HG02973 (cell line): ENCODE data around the gene TRPV5.
"Not testable (repeated sequence)": the region's sequence is repeated elsewhere in the genome, so short reads cannot be mapped to it uniquely, and the experiment has no call there.

ENCODE experiments used
- ATAC-seq: cut with Tn5 transposase; IDR thresholded peaks from one replicate; pipeline ENCODE4 v1.9.1; 2021; ENCODE audit warnings: moderate library complexity; ENCODE audit not compliant: unreplicated experiment

TRPV5 gene

DNA sequence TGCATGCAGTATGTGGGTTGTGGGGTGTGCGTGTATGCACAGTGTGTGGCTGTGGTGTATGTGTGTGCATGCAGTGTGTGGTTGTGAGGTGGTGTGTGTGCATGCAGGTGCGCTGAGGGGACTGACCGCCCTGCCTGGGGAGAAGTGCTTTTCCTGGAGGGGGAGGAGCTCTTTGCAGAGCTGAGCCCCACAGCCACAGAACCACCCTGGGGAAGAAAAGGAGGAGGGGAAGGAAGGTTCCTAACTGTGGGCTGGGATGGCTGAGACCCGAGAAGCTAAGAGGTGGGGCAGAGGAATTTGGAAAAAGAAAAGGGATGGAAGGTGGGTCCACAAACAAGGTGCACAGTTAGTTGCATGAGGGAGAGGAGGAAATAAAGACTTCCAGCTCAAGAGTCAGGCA, at the start of gene TRPV5:
TRPV5 (minus strand) TSS at position 123 of the 400 bp plus-strand sequence. CDS start 287 bp downstream, outside the sequence.
- no peak for ATAC-seq

- not testable (repeated sequence) for ATAC-seq
These were observed 44.9 kb upstream of the TRPV5 start for GRCh38 chr7:142978402-142978801.

DNA sequence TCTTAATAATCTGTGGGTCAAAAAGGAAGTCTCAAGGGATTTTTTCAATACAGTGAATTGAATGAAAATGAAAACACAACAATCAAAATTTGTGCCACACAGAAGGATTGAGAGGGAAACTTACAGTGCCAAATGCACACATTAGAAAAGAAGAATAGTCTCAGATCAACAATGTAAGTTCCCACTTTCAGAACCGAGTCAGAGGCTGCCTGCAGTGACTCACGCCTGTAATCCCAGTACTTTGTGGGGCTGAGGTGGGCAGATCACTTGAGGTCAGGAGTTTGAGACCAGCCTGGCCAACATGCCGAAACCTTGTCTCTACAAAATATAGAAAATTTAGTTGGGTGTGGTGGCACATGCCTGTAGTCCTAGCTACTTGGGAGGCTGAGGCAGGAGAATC, 41.1 kb upstream of the TRPV5 start:
- ATAC-seq: no peak

GRCh38 chr7:142969183-142969582, 35.6 kb upstream of the TRPV5 start:
- no peak for ATAC-seq

- no peak for ATAC-seq
These were observed 34.7 kb upstream of the TRPV5 start for GRCh38 chr7:142968229-142968628.

DNA sequence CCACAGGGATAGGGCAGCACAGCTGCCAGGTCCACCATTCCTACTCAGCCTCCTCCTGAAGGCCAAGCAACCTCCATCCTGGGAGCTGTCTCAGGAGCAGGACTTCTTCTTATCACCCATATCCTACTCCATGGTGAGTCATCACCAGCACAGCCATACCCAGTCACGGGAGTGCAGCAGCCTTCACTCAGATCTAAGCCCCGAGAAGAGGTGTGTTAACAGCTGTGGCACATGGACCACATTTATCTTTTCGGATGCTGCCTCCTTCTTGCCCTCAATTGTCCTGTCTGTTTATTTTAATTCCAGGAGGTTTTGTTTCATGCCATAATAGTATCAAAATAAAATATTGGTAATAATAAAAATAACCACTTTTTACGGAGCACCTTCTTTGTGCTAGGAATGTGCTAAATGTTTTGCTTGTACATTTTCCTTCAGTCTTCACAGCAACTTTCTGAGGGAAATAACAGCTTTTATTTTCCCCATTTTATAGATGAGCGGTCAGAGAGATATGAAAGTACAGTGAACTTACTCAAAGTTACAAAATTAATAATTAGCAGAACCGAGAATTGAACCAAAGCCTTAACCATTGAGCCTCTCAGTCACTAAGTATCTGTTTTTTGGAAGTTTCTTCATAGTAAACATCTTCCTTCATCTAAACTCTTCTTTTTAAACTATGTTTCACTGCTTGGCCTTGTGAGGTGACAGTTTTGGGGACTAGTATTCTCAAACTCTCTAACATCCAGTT, 31.1 kb upstream of the TRPV5 start:
- ATAC-seq: no peak

- no peak for ATAC-seq
These were observed 30.4 kb upstream of the TRPV5 start for GRCh38 chr7:142963993-142964392.

DNA sequence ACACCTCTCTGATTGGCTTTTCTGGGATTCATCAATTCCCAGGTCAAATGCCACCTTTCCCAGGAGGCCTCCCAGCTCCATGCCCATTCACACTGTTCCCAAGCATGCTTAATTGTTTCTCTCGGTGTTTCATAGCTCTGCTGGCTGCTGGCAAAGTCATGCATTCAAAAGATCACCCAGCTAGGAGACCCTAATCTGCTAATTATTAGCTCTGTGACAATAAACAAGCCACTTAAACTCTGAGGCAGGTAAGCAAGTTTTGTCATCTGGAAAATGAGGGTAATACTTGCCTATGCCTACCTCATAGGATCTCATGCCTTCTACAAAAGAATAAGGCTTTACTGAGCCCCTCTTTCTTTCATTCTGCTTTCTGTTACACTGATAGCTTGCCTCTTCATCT, 29.4 kb upstream of the TRPV5 start:
- ATAC-seq: no peak

DNA sequence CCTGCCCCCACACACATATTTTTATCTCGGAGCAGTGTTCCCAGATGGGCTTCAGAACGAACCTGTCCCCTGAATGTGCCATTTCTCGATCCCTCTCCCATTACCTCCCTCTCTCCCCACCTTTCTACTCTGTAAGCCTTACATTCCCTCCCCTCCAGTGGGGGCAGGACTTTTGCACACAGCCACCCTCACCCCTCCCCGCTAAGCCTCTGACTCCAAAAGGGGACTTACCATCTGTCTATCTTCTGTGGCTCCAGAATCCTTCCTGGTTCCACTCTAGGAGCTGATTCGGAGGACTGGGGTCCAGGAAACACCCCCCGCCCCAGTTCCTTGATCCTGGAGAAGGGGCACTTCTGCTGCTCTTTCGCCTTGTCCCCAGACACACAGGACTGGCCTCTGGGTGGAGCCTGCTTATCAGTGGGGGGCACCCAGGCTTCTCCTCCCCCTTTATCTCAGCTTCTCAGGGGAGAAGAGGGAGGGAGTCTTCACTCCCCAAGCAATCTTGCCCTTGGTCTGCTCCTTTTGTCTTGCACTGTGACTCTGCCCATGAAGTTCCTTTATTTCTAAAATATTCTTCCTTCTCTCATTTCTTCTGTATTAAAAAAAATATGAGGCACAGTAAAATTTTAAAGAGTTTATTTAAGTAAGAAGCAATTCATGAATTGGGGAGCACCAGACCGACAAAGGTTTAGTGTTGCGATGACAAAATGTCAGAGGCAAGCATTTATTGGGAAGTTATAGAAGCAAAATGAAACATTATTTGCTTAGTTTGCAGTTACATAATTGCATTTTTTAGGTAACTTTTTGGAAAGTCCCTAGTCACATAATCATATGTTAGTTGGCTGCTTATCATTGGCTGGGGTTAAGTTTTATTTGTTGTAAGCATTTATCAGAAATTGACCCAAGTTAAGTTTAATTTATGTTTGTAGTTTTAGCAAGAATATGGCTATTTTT, 28.7 kb upstream of the TRPV5 start, which contains the start of gene KEL:
KEL (minus strand) TSS at position 391 of the 954 bp plus-strand sequence; CDS start at position 234, 157 bp downstream.
- no peak for ATAC-seq

- ATAC-seq: no peak
These were observed 28.0 kb upstream of the TRPV5 start for GRCh38 chr7:142961595-142961972.

DNA sequence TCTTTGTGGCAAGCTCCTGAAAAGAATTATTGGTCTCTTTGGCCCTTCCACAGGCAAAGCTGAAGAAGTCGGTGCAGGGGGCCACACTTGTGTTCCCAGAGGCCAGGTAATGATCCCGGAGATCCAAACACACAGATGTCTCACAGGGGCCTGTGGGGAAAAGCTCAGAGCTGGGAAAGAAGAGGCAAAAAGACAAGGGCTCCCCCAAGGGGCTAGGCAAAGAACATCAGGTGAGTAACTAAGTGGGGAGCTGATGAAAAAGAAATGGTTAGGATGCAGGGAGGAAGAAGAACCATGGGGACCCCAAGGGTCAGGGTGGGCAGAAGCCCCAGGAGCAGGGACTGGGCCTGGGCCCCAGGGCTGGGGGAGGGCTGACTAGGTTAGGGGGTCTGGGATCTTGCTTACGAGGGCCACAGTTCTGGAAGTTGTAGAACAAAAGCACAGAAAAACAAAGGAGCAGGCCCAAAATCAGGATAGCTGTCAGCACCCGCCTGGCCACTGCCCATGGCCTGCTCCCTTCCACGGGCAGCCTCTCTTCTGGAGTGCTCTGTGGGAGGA, 27.5 kb upstream of the TRPV5 start:
- ATAC-seq: no peak

- no peak for ATAC-seq
These were observed 25.7 kb upstream of the TRPV5 start for GRCh38 chr7:142959202-142959601.

DNA sequence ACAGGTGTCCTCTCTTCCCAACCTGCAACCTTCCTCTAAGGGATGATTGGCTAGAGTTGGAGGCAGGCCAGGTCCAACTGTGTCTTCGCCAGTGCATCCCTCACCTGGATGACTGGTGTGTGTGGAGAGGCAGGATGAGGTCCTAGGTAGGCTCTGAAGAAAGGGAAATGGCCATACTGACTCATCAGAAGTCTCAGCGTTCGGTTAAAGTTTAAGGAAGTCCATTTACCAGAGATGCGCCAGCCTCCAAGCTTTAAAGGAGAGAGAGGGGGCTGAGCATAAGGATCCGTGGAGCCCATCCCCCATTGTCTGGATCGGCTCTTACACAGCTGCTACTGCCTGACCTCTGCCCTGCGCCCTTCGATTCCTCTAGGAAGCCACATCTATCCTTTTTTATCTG, 24.2 kb upstream of the TRPV5 start:
- ATAC-seq: no peak

DNA sequence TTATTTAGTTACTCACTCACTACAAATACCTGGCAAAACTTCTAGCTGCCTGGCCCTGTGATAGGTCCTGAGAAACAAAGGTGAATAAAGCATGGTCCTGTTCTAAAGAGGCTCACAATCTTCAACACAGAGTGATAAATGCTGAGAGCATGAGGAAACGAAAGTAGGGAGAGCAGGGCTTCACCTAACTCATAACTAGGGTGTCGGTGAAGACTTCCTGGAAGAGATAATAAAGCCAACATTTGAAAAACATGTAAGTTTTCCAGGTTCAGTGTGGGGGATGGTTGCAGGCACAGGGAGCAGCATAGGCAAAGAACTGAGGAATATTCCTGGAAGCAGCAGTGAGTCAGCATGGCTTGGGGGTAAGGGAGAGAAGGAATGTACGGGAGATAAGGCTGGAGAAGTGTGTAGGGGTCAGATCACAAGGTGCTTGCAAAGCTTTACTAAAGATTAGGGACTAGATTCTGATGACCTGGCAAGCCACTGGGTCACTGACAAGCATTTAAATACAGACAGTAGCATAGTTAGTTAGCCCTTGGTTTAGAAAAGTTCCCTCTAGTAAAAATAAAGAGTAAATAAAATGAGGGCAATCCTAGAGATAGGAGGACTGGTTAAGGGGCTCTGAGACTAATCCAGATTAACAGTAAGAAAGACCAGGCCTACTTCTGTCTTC, 23.5 kb upstream of the TRPV5 start:
- no peak for ATAC-seq

DNA sequence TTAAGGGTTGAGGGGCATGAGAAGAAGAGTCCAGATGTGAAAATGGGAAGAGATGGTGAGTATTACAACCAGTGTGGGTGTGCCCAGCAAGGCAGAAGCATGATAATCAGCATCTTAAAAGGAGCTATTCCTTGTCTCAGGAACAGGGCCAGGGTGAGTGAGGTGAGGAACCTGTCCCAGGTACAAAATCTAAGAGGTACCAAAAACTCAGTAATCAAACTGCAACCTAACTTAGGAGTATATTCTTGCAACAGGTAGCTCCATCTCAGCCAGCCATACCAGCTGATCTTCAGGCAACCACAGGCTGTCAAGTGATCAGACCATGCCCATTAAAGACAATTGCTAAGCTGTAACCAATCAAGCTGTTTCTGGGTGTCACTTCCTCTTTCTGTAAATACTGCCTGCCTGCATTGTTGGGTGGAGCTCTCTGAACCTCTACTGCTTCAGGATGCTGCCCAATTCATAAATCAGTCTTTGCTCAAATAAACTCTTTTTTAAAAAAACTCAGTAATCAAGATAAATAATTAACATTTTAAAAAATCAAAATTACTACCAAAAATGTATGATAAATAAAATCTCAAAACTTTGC, 21.2 kb upstream of the TRPV5 start:
- ATAC-seq: peak; percentile 73

DNA sequence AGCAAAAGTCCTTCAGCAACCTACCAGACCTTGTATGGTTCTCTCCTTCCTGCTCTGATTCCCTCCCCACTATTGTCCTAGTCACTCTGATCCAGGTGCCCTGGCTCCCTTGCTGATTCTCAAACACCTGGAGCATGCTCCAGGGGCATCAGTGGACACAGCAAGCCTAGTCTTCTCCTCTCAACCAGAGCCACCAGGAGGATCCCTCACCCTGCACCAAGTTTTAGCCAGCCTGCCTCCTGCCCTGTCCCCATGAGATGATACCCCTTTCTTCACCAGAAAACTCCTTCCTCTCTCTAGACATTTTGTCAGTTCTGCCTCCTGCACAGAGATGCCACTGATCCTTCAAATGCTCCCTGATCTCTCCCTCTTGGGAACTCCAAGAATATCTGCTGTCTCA, 16.7 kb upstream of the TRPV5 start:
- ATAC-seq: no peak

DNA sequence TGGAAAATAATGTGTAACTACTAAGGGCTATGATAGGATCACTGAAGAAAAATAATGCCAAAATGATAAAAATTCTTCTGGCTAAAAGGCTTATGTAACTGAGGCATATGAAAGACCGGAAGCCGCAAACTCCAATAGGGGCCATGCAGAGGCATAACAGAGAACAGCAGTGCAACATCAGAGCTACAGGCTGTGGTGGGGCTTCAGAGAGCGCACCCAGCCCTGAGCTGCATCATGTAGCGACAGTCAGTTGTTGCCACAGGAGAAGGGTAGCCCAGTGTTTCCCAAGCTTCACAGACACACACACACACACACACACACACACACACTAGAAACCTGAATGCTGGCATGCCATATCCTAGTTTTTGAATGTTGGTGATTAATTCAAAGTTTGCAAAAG, 15.1 kb upstream of the TRPV5 start:
- ATAC-seq: no peak

DNA sequence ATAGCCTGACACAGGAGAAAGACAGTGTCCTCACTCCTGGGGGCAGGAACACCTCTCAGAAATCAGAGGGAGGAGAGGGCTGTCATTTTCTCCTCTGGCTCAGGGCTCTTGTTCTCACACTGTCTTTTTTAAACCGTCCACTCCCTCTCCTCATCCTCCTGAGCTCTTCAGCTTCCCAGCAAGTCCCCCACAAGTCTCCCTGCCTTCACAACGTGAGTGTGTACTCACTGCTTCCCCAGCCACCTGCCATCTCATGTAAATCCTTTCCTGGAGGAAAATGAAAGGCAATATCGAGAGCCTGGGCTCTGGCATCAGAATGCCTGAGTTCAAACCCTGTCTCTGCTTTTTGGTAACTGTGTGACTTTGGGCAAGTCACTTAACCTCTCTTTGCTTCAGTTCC, 11.5 kb upstream of the TRPV5 start:
- ATAC-seq: no peak

DNA sequence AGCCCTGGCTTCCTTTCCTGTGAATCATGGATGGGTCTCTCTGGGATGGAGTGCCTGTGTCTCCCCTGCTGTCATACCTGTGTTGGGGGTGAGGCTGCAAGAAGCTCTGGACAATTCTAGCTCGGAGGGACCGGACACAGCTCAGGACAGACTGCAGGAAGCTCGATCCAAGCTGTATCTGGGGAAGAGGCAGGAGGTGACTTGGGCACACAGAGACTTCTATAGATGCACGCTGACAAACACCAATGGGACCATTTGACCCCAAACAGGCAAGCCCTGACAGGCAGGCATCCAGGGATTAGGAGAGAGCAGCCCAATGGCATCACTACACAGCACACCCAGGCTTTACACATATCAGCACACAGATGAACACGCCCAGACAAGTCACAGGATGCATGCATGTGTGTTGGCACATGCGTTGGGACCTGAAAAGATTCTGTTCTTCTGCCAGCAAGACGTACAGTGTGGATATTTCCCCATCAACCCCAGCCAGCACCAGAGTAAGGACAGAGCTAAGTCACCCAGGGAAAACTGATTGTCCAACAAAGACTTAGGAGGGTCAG, 10.2 kb upstream of the TRPV5 start:
- no peak for ATAC-seq

- ATAC-seq: no peak
These were observed 9.2 kb upstream of the TRPV5 start for GRCh38 chr7:142942746-142943145.
